GM19025 (cell line): ENCODE results near the gene FSIP1.
A peak's percentile ranks its signal among the peaks of the same experiment; 100 is the strongest.

Source experiments
- ATAC-seq: cut with Tn5 transposase; IDR thresholded peaks from one replicate; pipeline ENCODE4 v1.9.1; 2021; ENCODE audit warnings: mild to moderate bottlenecking, low read depth, moderate library complexity; ENCODE audit not compliant: unreplicated experiment

Gene FSIP1

GRCh38 chr15:39586387-39587095 is 196.1 kb downstream of the FSIP1 start:
- no peak for ATAC-seq

- ATAC-seq = no peak
Measured at GRCh38 chr15:39585871-39586301, 196.8 kb downstream of the FSIP1 start.

- no peak for ATAC-seq
Measured at GRCh38 chr15:39585389-39585841, 197.2 kb downstream of the FSIP1 start.

- no peak for ATAC-seq
Measured at GRCh38 chr15:39584662-39585388, 197.8 kb downstream of the FSIP1 start.

- ATAC-seq = no peak
Measured at GRCh38 chr15:39584266-39584659, 198.4 kb downstream of the FSIP1 start.

- ATAC-seq = no peak
Measured at GRCh38 chr15:39583596-39584265, 198.9 kb downstream of the FSIP1 start.

GRCh38 chr15:39582977-39583595 is 199.6 kb downstream of the FSIP1 start:
- no peak for ATAC-seq

GRCh38 chr15:39582286-39582976 is 200.2 kb downstream of the FSIP1 start:
- ATAC-seq = no peak

- no peak for ATAC-seq
Measured at GRCh38 chr15:39581793-39582285, 200.8 kb downstream of the FSIP1 start.

- no peak for ATAC-seq
Measured at GRCh38 chr15:39581242-39581792, 201.3 kb downstream of the FSIP1 start.

- no peak for ATAC-seq
Measured at GRCh38 chr15:39580485-39581241, 202.0 kb downstream of the FSIP1 start, which contains the start of gene THBS1. TSS of gene THBS1 (plus strand) at chr15:39581079. CDS start at chr15:39581858, 779 bp downstream.

- ATAC-seq = peak; percentile 75
Measured at GRCh38 chr15:39580117-39580484, 202.5 kb downstream of the FSIP1 start.

- no peak for ATAC-seq
Measured at GRCh38 chr15:39579487-39580116, 203.0 kb downstream of the FSIP1 start.

- ATAC-seq = no peak
Measured at GRCh38 chr15:39578851-39579486, 203.7 kb downstream of the FSIP1 start.

- ATAC-seq = no peak
Measured at GRCh38 chr15:39575180-39575579, 207.5 kb downstream of the FSIP1 start.

- ATAC-seq = no peak
Measured at GRCh38 chr15:39574427-39574826, 208.2 kb downstream of the FSIP1 start.

GRCh38 chr15:39573844-39574243 is 208.8 kb downstream of the FSIP1 start:
- ATAC-seq = no peak

- ATAC-seq = no peak
Measured at GRCh38 chr15:39573287-39573686, 209.4 kb downstream of the FSIP1 start.
